Raji (cell line): Measurements from ENCODE around the gene TANGO6.

ENCODE experiments used
- POLR2A ChIP-seq: IDR thresholded peaks from 2 replicates; pipeline ENCODE4 v1.6.1; 2011; ENCODE audit warnings: low read depth, low read length, control low read depth; ENCODE audit not compliant: insufficient read depth

Gene TANGO6

DNA sequence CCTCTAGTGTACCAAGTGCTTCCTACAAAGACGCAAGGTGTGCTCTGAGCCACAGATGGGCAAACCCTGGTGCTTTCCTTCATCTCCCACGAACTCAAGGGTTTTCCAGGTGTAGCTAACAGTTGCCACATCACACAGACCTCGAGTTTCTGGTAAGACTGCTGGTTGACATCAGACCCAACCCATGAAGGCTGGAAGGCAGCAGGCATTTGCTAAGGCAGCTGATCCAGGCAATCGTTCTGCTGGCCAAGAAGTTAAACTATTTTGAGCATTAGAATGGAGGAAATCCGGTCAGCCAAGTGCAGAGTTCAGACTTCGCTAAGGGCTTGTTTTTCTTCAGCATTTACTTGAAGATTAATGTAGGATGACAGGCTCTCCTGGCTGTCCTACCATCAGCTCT lies 273.6 kb downstream of the TANGO6 start:
- no peak for TF ChIP-seq POLR2A

DNA sequence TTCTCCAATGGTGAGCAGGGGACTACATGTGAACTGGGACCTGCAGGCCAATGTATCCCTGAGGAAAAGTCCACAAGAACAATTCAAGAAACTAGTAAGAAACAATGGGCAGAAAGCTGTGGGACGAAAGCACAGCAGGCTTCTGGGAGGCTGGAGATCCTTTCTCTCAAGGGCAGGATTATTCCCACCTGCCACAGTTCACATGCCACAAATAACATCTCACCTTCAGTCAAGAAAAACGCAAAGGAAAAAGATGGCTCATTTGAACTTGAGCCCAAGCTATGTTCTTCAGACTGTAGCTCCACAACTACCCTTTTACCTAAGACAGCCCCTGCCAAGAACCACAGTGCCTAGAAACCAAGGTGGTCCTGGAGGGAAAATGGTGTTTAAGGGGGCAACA lies 275.1 kb downstream of the TANGO6 start:
- no peak for TF ChIP-seq POLR2A

DNA sequence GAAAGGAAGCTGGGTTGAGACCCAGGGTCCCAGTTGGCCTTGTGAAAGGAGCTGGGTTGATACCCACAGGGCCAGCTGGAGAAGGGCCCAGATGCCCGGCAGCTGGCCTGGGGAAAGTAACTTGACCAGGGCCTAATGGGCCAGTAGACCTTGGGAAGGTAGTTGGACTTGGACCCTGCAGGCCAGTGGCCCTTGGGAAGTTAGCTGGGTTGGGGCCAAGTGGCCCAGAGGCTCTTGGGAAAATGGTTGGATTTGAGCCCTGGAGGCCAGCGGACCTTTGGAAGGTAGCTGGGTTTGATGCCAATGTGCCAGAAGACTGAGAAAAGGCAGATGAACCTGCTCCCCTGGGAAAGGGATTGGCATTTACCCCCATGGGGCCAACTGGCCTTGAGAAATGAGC lies 275.7 kb downstream of the TANGO6 start:
- no peak for TF ChIP-seq POLR2A

DNA sequence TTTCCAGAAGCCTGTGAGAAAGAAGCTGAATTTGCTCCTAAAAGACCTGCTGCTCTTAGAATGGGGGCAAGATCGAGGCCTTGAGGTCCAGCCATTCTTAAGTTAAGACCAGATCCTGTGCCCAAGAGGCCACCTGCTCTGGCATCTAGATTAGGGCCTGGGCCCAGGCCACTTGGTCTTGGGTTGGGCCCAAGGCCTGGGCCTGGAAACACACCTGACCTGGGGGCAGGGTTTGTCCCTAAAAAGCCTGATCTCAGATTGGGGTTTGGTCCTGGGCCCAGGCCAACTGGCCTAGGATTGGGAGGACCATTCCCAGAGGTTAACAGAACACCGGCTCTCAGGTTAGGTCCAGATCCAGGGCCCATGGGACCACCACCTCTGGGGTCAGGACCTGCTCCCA lies 276.2 kb downstream of the TANGO6 start:
- TF ChIP-seq POLR2A = no peak

DNA sequence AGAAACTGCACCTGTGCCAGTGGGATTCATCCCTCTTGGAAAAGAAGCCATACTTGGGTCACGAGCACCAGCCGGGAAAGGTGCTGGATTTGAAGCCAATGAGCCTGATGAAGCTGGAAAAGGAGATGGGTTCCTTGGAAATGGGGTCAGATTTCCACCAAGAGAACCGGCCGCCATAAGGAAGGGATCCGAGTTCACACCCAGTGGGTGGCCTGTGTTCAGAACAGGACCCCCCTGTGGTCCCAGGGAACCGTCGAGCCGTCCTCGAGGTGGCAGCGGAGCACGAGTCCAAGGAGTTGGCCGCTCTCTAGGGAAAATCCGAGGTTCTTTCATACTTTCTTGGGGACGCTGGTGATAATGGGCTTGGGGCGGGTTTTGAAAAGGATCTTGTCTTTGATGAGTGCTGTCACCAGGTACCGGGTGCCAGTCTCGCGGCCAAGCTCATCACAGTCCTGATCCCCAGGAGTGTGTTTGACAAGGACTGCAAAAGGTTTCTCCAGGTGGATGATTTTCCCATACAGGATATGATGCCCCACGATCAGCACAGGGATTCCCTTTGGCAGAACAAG lies 276.8 kb downstream of the TANGO6 start:
- no peak for TF ChIP-seq POLR2A

DNA sequence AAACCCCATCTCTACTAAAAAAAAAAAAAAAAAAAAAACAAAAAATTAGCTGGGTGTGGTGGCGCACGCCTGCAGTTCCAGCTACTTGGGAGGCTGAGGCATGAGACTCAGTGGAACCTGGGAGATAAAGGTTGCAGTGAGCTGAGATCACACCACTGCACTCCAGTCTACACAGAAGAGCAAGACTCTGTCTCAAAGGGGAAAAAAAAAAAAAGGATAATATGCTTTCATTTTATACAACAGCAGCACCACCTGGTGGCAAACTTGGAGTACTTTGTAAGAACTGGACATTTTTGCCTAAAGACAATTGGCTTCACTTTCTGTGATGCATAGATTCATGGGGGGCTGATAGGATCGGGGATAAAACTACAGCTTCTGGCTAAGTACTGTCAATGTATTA lies 280.6 kb downstream of the TANGO6 start:
- TF ChIP-seq POLR2A = no peak

DNA sequence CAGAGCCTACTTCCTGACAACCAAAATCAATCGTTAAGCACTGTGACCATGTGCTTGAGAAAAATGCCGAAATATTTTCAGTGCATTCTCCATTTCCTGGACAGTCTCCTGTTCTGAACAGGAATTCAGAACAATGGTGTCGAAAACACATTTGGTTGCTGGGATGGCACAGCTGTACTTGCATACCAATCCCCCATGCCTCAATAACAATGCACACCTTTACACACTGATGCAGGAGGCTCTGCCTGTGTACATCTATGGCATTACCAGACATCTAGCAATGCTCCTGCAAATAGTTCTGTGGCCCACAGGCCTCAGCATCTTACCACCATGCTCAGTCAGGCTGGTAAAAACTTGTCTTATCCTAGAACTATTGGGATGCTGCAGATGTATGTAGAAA lies 282.9 kb downstream of the TANGO6 start:
- no peak for TF ChIP-seq POLR2A

DNA sequence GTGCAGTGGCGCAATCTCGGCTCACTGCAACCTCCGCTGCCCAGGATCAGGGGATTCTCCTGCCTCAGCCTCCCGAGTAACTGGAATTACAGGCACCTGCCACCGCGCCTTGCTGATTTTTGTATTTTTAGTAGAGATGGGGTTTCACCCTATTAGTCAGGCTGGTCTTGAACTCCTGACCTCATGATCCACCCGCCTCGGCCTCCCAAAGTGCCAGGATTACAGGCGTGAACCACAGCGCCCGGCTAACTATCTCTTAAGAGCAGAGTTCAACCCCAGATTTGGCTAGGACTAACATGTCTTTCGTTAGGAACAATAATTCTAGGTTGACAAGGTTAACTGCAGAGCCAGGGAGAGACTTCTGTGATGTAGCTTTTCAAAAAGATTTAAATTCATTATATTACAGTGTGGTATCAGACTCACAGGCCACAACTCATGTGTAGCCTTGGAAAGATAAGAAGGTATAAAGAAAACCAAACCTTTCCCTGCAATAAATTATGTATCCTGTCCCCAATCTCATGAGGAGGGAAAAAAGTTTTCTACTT lies 284.7 kb downstream of the TANGO6 start:
- TF ChIP-seq POLR2A = no peak

DNA sequence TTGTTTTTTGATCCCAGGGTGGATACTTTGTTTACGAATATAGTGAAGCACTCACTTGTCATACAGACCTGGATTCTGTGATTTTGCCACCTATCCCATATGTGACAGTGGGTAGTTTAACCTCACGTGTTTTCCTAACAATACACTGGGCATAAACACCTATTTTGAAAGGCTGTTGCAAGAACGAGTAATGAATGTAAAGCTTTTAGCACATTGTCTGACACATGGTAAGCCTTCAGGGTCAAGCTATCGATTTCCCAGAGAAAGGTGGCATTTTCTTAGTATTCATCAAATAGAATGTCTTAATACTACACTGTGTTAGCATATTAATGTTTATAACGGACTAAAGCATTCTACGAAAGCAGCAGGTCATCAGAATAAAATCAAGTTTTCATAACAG lies 287.1 kb downstream of the TANGO6 start:
- TF ChIP-seq POLR2A = no peak

DNA sequence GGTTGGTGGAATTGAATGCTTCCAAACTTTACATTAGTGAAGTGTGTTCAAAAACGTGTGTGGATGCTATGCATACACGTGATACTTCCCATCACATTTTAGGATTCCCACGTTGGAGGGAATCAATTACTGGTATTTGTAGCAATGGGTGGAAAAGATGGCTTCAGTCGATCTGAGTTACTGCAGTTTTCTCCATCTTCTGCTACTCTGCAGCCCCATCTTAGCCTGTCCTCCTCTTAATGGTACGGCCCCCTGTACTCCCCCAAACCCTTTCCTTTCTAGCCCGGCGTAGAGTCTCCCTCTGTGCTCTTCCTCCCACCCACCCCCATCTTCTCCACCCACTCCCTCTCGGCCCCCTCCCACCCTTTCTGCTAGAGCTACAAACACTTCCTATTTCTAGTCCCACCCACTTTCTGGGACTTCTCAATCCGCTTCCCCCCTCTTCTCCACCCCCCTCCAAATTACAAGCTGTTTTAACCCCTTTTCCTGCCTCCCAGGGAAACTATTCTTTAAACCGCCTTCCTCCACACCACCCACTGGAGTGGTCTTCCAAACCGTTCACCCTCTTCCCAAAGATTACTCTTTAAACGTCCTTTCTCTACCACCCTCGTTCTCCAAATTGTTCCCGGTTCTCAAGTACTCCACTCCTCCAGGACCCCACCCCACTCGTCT lies 288.0 kb downstream of the TANGO6 start:
- no peak for TF ChIP-seq POLR2A

DNA sequence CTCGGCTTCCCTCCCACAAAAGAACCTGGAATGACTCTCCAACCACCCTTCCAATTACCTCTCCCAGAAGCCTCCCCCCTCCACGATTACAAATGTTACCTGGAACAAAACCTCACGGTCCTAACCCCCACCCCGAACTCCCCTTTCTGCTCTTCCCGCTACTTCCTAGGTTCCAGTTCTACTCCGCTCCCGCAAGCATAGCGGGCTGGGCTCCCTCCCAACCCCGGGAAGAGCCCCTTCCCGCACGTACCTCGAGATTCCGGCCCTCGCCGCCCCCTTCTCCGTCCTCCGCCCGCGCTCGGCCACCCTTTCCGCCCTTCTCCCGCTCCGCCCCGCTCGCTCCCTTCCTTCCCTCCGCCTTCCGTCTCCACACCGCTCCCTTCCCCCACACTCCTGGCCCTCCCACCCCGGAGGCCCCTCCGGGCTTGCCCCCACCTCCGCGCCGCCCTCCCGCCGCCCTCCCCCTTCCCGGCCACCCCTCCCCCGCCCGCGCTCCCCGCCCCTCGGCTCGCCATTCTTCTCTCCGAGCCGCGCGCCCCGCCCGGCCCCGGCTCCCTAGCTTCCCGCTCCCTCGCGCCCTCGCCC lies 288.6 kb downstream of the TANGO6 start:
- TF ChIP-seq POLR2A = no peak; the same call in 1 of the 2 replicates

DNA sequence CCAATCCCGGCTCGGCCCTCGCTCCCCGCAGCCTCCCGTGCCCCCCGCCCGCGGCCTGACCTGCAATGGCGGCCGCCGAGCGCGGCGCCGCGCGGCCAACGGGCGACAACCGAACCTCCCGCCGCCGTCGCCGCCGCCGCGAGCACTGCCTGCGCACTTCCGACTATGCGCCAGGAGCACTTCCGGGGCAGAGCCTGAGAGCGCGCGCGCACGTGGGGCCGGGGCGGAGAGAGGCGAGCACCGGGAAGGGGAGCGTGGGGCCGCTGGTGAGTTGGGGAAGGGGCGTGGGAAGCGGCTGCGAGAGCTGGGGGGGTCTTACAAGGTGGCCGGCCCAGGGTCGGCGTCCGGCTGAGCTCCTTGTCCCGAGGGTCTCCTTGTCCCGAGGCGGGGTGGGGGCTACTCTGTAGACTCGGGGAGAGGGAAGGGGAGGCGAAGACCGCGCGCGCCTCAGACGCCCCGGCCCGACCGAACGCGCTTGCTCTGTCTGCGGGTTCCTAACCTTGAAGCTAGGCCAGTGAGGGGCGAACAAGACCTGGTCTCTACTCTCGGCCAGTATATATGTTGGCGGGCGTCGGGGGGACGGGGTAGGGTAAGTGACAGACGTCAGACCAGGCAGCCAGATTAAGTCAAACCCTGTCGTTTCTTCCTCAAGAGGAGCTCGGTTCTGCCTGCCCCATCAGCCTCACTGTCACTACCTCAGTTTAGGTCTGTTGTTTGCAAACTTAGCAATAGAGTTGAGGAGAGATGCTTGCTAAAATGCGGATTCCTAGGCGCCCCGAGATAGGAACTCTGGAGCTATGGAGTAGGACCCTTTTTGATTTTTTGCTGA lies 289.3 kb downstream of the TANGO6 start, which contains the start of the genes CHTF8 and UTP4:
CHTF8 (minus strand) TSS at position 165 of the 829 bp plus-strand sequence. CDS start 11,130 bp downstream, outside the sequence.
UTP4 (plus strand) TSS at position 226 of the 829 bp plus-strand sequence. CDS start 811 bp downstream, outside the sequence.
- TF ChIP-seq POLR2A = peak; percentile 77; the same call in 1 of the 2 replicates

DNA sequence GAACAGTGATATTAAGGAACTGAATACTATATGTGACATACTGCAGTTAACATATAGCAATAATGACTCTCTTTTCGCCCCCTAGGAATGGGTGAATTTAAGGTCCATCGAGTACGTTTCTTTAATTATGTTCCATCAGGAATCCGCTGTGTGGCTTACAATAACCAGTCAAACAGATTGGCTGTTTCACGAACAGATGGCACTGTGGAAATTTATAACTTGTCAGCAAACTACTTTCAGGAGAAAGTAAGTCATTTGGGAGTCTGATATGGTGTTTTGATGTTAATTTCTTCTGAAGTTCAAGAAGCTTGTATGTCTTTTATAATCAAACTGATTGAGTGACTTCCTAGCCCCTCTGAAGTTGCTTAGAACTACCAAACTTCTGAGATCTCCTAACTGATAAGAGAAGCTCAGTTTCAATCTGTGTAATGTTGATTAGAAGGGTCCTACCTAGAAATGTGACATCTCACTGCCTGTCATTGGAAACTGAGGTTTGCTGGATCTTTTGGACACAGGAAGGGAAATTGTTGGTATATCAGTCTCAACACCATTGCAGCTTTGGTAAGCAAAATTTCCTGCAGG lies 290.1 kb downstream of the TANGO6 start:
- no peak for TF ChIP-seq POLR2A
